ENCODE data around the gene IGFBP6. TPM values are rescaled to one million over a fixed set of nuclear protein-coding genes. Genes with fewer than 3 reads are reported as not detected.
A peak's percentile ranks its signal among the peaks of the same experiment; 100 is the strongest.

IGFBP6 gene
- total and polyA plus RNA-seq, 9 of the 15 experiments (the other 6 are each of a cell fraction or from before 2014, with no cell fraction given): 0.15 to 1.4 (median 0.54) TPM

DNA sequence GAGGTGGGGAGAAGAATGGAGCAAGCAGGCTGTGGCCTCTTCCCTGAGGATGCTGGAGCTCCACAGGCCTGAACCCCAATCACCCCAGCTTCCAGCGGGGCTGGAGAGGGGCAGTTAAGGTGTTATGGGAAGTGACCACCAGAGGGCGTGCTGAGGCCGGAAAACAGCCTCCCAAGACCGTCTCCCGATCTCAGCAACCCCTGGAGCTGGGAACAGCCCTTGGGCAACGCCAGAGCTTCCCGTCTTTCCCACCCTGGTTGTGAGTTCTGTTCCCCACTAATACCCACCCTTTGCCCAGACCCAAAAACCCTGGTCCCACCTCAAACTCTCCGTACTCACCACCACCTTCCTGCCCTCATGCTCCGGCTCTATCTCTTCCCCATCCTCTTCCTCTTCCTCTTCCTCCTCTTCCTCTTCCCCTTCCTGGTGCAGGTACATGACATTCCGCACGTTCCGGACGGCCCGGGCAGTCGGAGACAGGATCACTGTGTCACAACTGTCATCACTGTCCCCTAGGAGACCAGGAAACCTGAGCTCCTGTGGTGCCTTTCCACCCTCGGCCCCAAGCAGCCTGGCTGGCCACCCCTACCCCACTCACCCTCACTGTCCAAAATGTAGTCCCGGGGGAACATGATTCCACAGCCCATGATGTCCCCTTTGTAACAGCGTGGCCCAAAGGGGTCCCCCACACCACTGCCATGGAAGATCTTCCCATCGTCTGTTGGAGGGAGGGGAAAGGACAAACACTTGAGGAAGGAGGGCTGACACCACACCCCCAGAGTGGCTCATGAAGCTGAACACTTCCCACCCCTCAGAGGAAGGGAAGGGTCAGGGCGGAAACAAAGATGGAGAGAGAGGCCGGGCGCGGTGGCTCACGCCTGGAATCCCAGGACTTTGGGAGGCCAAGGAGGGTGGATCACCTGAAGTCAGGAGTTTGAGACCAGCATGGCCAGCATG lies 31.2 kb upstream of the IGFBP6 start (continued):
- peak; percentile 62; the same call in 1 of the 2 replicates for TF ChIP-seq ZBTB40 (IDR thresholded peaks at IDR 0.05)
- no peak for TF ChIP-seq ZBTB40 (CRISPR knock-in tag; IDR thresholded peaks at IDR 0.05)
- TF ChIP-seq, protein P1, sequence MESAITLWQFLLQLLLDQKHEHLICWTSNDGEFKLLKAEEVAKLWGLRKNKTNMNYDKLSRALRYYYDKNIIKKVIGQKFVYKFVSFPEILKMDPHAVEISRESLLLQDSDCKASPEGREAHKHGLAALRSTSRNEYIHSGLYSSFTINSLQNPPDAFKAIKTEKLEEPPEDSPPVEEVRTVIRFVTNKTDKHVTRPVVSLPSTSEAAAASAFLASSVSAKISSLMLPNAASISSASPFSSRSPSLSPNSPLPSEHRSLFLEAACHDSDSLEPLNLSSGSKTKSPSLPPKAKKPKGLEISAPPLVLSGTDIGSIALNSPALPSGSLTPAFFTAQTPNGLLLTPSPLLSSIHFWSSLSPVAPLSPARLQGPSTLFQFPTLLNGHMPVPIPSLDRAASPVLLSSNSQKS (CRISPR knock-in tag; IDR thresholded peaks at IDR 0.05): no peak
- 0 out of 2 replicates have a peak, but pooled peaks have one; percentile 28 for TF ChIP-seq DPF2 (IDR thresholded peaks at IDR 0.05)
- TF ChIP-seq, protein P2, sequence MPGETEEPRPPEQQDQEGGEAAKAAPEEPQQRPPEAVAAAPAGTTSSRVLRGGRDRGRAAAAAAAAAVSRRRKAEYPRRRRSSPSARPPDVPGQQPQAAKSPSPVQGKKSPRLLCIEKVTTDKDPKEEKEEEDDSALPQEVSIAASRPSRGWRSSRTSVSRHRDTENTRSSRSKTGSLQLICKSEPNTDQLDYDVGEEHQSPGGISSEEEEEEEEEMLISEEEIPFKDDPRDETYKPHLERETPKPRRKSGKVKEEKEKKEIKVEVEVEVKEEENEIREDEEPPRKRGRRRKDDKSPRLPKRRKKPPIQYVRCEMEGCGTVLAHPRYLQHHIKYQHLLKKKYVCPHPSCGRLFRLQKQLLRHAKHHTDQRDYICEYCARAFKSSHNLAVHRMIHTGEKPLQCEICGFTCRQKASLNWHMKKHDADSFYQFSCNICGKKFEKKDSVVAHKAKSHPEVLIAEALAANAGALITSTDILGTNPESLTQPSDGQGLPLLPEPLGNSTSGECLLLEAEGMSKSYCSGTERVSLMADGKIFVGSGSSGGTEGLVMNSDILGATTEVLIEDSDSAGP (CRISPR knock-in tag; IDR thresholded peaks at IDR 0.05): no peak
- peak in 1 of 2 experiments; percentile 74; a peak in 1 of 4 replicates for TF ChIP-seq ETV6 (IDR thresholded peaks at IDR 0.05; ENCODE audit: borderline replicate concordance in 1 of 2, low read depth in 2 of 2, low read length in 1 of 2)
- no peak for TF ChIP-seq ETV6 (CRISPR knock-in tag; IDR thresholded peaks at IDR 0.05; ENCODE audit: borderline replicate concordance)
- TF ChIP-seq THRB (CRISPR knock-in tag; conservative IDR thresholded peaks at IDR 0.05): 0 out of 2 replicates have a peak, but pooled peaks have one; percentile 21
- TF ChIP-seq SPI1 (IDR thresholded peaks at IDR 0.05; ENCODE audit: borderline replicate concordance, low read depth, low read length): peak; percentile 45; the same call in 1 of the 2 replicates
- 0 out of 2 replicates have a peak, but pooled peaks have one; percentile 36 for TF ChIP-seq PYGO2 (tag; IDR thresholded peaks at IDR 0.05)
